ENCODE results near the gene APBB2. TPM values are rescaled to one million over a fixed set of nuclear protein-coding genes. Genes with fewer than 3 reads are reported as not detected.

Gene APBB2
- total RNA-seq, 3 donors from 2014 or later (not counting 1 experiment from before 2014, with no cell fraction given) = 0.38 to 0.48 TPM; not detected in 1

DNA sequence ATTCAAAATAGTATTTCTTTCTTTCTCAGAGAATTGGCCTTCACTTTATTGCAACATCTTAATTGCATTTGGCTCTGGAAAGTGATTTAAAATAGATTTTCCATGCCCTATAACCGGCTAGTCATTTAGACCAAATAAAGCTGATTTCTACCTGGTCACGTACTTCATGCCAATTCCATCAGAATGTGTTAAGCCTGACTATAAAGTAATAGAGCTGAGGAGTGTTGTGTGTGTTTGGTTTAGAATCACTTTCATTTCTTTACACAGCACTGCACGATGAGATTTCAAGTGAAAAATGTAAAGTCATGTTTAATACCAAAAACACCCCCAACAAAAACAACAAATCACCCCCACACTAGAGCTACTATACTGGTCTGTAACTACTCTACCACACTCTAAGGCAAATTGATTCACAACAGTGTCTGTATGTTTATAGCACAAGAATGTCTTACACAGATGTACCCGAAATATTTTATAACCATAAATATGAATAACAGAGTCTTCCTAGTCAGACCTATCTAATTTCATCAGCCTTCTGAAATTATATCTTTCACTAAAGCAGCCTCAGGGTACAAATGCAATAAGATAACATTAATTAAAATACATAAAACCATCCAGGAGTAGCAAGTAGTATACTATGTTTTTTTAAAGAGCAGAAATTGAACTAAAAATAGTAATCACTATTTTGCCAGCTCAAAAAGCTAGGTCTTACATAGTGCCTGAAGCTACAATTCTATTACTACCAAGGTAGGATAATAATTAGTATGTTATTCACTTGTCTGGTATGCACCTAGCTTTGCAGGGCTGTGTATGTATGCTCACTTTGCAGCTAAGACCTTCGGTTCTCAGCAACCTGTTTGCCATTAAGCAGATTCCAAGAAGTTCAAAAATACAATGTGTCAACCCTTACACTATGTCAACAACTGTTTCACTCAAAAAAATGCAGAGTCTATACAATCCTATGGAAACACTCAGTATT, 28.4 kb downstream of the APBB2 start:
- H3K4me1 Mint-ChIP-seq = no peaks in the 10 kb centered on the region
- no peak overlapping the region for H3K27ac Mint-ChIP-seq
- WGBS (ENCODE audit: insufficient coverage) = 87% methylated on average over 3 of the region's 5 CpGs
- Histone ChIP-seq H3K4me1 (ENCODE audit: control insufficient read depth, insufficient read depth, low read length) (no peaks in the 10 kb centered on the region), H3K27me3 (ENCODE audit: control insufficient read depth, insufficient read depth, low read length) (no peaks in the 10 kb centered on the region), H3K36me3 (ENCODE audit: control insufficient read depth, insufficient read depth, low read length) (no peaks in the 10 kb centered on the region), H3K27ac (ENCODE audit: low read length) (no peak overlapping the region), H3K4me3 (ENCODE audit: low read length) (no peak overlapping the region), H3K9me3 (ENCODE audit: control insufficient read depth, insufficient read depth, low read length) (no peaks in the 10 kb centered on the region)
- DNase-seq (no peak), ATAC-seq (no peak)
- H3K4me3 Mint-ChIP-seq = no peak overlapping the region
- H3K36me3 Mint-ChIP-seq = no peaks in the 10 kb centered on the region
- no peaks in the 10 kb centered on the region for H3K27me3 Mint-ChIP-seq (ENCODE audit: low read depth in 2 of 2)
- TF ChIP-seq, protein P1, sequence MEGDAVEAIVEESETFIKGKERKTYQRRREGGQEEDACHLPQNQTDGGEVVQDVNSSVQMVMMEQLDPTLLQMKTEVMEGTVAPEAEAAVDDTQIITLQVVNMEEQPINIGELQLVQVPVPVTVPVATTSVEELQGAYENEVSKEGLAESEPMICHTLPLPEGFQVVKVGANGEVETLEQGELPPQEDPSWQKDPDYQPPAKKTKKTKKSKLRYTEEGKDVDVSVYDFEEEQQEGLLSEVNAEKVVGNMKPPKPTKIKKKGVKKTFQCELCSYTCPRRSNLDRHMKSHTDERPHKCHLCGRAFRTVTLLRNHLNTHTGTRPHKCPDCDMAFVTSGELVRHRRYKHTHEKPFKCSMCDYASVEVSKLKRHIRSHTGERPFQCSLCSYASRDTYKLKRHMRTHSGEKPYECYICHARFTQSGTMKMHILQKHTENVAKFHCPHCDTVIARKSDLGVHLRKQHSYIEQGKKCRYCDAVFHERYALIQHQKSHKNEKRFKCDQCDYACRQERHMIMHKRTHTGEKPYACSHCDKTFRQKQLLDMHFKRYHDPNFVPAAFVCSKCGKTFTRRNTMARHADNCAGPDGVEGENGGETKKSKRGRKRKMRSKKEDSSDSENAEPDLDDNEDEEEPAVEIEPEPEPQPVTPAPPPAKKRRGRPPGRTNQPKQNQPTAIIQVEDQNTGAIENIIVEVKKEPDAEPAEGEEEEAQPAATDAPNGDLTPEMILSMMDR (IDR thresholded peaks at IDR 0.05) = no peak
- H3K9me3 Mint-ChIP-seq = peaks cover 3 to 7% of the 10 kb centered on the region in 2 donors
- intact Hi-C loops (cut with micrococcal nuclease) = no loop called here

DNA sequence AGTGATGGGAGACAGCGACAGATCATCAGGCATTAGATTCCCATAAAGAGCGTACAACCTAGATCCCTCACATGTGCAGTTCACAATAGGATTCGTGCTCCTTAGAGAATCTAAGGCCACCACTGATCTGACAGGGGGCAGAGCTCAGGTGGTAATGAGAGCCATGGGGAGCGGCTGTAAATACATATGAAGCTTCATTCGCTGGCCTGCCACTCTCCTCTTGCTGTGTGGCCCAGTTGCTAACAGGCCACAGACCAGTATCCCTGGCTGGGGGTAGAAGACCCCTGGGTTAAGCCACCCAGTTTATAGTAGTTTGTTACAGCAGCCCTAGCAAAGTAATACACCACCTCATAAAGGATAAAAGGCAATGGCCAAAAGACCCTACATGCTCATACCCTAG, 30.3 kb downstream of the APBB2 start:
- intact Hi-C loops (cut with micrococcal nuclease) = no loop called here
- Mint-ChIP-seq H3K4me3 (no peak overlapping the region), H3K36me3 (no peaks in the 10 kb centered on the region), H3K9me3 (peaks cover 3 to 7% of the 10 kb centered on the region in 2 donors), H3K27ac (no peak overlapping the region), H3K4me1 (no peaks in the 10 kb centered on the region), H3K27me3 (ENCODE audit: low read depth in 2 of 2) (no peaks in the 10 kb centered on the region)
- no peaks in the 10 kb centered on the region for H3K27me3 ChIP-seq (ENCODE audit: control insufficient read depth, insufficient read depth, low read length)
- no peak for ATAC-seq
- 86% methylated on average over 5 of the region's 5 CpGs for WGBS (ENCODE audit: insufficient coverage)
- TF ChIP-seq, protein P1 (IDR thresholded peaks at IDR 0.05) = no peak
- no peak for DNase-seq
- H3K9me3 ChIP-seq (ENCODE audit: control insufficient read depth, insufficient read depth, low read length) = no peaks in the 10 kb centered on the region
- H3K4me3 ChIP-seq (ENCODE audit: low read length) = no peak overlapping the region
- no peak overlapping the region for H3K27ac ChIP-seq (ENCODE audit: low read length)
- H3K4me1 ChIP-seq (ENCODE audit: control insufficient read depth, insufficient read depth, low read length) = no peaks in the 10 kb centered on the region
- no peaks in the 10 kb centered on the region for H3K36me3 ChIP-seq (ENCODE audit: control insufficient read depth, insufficient read depth, low read length)

DNA sequence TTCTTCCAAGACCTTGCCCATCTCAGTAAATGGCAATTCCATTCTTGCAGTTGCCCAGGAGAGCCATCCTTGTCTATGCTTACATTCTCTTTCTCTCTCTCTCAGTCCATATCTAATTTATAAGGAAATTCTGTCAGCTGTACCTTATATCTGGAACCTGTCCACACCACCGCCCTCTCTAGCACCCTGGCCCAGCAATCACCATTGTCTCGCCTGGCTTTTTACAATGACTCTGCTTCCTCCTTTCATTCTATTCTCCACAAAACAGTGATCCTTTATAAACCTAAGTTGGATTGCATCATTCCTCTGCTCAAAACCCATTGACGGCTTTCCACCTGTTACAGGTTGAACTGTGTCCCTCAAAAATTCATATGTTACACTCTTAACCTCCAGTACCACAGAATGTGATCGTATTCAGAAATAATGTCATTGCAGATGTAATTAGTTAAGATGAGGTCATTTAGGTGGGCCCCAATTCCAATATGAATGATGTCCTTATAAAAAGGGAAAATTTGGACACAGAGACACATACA, 31.3 kb downstream of the APBB2 start:
- Histone ChIP-seq H3K4me3 (ENCODE audit: low read length) (no peak overlapping the region), H3K27me3 (ENCODE audit: control insufficient read depth, insufficient read depth, low read length) (no peaks in the 10 kb centered on the region), H3K36me3 (ENCODE audit: control insufficient read depth, insufficient read depth, low read length) (no peaks in the 10 kb centered on the region), H3K4me1 (ENCODE audit: control insufficient read depth, insufficient read depth, low read length) (no peaks in the 10 kb centered on the region), H3K27ac (ENCODE audit: low read length) (no peak overlapping the region), H3K9me3 (ENCODE audit: control insufficient read depth, insufficient read depth, low read length) (no peaks in the 10 kb centered on the region)
- H3K4me3 Mint-ChIP-seq = no peak overlapping the region
- 90% methylated on average over 3 of the region's 4 CpGs for WGBS (ENCODE audit: insufficient coverage)
- peaks cover 3 to 7% of the 10 kb centered on the region in 2 donors for H3K9me3 Mint-ChIP-seq
- intact Hi-C loops (cut with micrococcal nuclease) = no loop called here
- no peak for DNase-seq
- H3K36me3 Mint-ChIP-seq = no peaks in the 10 kb centered on the region
- no peak for ATAC-seq
- TF ChIP-seq, protein P1 (IDR thresholded peaks at IDR 0.05) = no peak
- H3K27me3 Mint-ChIP-seq (ENCODE audit: low read depth in 2 of 2) = no peaks in the 10 kb centered on the region
- H3K27ac Mint-ChIP-seq = no peak overlapping the region
- H3K4me1 Mint-ChIP-seq = no peaks in the 10 kb centered on the region

Data from natural killer cell (primary cell).